ENCODE results near the gene KLHL36.

Gene KLHL36

DNA sequence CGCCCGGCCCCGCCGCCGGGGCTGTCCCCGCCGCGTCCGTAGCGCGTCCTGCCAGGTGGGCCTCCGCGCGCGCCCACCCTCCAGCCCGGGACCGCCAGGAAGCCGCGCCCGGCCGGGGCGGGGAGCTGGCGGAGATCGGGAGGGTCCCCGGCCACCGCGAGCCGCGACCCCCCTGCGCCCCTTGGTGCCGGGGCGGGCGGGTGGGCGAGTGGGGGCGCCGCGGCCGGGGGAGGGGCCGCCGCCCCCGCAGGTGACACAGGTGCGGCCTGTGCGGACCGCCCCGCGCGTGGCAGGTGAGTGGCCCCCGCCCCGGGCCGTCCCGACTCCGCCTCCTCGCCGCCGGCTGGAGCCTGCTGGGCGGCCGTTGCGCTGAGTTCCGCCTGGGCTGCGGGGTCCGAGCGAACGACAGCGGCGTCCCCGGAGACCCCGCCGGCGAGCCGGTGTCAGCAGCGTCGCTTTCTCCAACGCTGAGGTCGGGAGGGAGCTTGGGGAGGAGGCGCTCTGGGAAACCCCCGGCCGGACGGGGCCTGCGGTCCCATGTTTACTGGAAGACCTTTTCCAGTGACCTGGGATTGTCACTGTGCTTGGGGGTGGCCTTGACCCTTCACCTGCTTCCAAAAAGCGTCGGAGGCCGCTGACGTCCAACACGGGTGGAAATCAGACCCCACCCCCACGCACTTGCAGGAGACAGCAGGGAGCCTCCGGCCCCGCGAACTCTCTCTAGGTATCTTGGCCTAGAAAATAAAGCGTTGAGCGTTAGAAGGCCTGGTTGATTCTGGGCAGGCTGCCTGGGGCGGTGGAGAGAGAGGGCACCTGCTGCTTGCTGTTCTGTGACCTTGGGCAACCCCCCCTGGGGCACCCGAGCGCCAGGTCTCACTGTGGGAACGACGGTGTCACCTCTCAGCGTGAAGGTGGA is 542 bp downstream of the KLHL36 start:
- DNase-seq = peak; percentile 54 to 76 (median 54)

DNA sequence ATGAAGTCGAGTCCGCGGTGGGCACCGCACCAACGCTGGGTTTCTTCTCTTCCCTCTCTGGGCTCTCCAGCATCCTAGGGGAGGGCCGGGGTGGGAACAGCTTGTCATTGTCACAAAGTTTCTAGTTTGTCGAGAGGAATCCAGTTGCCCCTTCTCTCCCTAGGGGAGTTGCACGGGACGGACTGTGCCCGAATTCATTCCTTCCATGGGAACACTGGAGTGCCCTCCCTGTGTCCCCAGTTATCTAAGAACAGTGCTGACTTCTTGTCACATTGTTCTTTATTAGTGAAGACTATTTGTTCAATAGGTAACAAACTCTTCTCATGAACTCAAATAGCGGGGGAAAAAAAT is 1.2 kb downstream of the KLHL36 start:
- no peak for DNase-seq

DNA sequence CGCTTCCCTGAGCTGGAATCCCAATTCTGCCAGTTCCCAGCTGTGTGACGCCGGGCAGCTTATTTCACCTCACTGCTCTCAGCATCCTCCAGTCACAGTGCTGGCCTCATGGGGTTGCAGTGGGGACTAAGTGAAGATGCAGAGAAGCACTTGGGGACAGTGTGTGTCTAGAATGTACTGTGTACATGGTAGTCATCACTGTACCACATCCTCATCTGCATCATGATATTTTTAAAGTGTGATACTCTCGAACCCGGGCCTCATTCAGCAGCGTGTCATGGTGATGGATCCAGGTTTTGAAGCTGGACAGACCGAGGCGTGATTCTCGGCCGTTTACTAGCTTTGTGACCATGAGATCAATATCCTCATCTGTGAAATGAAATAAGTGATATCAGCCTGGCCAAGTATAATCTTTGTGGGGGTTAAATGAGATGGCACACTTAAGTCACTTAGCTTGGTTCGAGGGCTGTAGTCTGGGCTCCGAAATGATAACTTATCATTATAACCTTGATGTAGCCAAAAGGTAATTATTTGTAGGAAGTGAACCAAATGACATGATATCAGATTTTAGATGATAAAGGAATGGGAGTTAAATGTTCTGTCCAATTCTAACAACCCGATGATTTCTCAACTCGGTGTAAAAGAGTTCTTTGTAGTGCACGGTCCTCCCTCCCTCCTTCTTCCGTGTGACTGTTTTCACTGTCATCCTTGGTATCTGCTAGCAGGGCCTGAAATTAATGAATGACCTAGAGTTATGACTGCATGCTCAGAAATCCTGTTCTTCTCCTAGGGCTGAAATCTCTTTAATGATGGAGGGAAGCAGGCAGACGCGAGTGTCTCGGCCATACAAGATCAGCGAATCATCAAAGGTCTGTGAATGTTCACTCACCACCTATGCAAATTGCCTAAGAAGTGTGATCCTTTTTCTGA is 2.0 kb downstream of the KLHL36 start:
- no peak for DNase-seq

DNA sequence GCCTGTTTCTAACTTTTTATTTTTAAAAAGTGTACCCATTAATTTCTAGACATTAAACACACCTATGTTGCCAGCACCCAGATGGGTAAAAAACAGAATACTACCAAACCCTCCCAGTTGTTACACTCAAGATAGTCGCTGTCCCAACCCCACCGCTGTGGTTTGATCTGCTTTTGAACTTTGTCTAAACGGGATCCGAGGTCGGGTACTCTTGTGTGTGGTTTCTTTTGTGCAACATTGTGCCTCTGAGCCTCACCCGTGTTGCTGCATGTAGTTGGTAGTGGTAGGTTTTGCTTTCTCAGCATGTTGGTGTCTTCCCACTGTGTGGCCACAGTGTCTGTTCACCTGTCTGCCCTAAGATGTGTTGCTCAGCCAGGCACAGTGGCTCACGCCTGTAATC is 4.3 kb downstream of the KLHL36 start:
- no peak for DNase-seq

DNA sequence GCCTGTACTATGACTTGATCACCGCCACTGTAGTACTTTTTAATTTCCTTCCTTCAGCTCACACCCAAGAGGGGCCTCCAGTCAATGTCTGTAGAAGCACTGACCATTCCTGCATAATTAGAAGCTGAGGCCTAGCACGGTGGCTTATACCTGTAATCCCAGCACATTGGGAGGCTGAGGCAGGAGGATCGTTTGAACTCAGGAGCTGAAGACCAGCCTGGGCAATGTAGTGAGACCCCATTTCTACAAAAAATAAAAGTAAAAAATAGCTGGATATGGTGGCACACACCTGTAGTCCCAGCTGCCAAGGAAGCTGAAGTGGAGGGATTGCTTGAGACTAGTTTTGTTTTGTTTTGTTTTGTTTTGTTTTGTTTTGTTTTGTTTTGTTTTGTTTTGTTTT is 5.9 kb downstream of the KLHL36 start:
- no peak for DNase-seq

DNA sequence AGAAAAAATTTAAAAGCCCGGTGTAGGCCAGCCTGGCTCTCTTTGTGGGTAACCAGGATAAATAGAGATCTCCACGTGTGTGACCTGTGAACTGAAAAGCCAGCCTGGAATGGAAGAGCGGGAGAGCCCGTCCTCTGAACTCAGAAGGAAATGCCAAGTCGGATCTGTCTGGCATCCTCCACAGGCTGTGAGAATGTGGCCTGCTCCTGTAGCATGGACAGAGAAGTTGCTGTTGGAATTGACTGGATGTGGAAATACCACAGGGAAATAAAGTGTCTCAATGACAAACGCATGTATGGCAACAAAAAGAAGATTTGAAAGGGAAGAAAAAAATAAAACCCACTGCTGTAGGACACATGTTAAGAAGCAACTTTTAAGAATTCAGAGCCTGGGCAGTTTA is 6.7 kb downstream of the KLHL36 start:
- no peak for DNase-seq

DNA sequence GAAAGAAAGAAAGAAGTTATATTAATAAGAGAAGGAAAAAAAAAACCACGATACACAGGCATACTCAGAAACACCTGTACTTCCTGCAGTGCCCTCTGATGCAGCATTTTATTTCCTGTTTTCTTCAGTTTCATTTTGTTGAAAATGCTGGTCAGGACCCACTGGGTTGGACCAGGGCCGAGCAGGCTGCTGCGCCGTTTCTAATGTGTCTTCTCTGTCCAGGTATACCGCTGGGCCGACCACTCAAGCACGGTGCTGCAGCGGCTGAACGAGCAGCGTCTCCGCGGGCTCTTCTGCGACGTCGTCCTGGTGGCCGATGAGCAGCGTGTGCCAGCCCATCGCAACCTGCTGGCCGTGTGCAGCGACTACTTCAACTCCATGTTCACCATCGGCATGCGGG is 8.3 kb downstream of the KLHL36 start:
- DNase-seq = no peak

DNA sequence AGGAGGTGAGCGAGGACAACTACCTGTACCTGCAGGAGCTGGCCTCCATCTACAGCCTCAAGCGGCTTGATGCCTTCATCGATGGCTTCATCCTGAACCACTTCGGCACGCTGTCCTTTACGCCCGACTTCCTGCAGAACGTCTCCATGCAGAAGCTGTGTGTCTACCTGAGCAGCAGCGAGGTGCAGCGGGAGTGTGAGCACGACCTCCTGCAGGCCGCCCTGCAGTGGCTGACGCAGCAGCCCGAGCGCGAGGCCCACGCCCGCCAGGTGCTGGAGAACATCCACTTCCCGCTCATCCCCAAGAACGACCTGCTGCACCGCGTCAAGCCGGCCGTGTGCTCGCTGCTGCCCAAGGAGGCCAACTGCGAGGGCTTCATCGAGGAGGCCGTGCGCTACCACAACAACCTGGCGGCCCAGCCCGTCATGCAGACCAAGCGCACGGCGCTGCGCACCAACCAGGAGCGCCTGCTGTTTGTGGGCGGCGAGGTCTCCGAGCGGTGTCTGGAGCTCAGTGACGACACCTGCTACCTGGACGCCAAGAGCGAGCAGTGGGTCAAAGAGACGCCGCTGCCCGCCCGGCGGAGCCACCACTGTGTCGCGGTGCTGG is 9.0 kb downstream of the KLHL36 start:
- no peak for DNase-seq

DNA sequence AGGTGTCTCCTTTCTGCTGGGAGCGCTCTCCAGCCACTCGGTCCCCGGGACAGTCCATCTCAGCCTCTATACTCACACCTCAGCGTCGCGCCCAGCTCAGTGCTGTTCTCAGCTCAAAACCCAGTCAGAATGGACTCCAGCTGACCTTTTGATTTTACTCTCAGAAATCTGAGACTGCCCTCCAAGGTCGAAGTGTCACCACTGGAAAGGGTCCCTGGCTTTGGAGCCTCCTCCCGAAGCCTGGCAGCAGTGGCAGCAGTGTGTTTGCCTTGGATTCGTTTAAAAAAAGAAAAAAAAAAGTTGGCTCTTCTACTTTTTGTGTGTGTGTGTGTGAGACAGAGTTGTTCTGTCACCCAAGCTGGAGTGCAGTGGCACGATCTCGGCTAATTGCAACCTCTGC is 10.4 kb downstream of the KLHL36 start:
- no peak for DNase-seq

DNA sequence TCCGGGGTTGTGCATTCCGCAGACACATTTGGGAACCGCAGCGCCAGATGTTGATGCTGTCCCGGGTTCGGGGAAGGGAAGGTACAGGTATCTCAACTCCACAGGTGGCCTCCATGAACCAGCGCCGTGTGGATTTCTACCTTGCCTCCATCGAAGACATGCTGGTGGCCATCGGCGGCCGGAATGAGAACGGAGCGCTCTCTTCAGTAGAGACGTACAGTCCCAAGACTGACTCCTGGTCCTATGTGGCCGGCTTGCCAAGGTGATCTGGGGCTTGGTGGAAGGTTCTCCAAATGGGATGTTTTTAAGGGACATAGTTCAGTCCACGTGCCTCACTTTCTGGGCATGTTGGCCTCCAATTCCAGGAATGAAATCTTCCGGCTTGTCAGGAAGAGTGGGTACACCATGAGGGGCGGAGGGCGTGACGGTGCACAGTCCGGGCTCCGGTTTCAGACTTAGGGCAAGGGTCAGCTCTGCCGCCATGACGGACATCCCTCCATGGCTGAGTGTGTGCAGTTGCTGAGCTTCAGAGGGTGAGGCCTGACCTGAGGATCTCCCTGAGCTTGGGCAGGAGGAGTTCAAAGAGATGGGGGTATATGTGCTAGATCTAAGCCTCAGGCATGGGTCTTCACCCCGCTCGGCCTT is 11.5 kb downstream of the KLHL36 start:
- DNase-seq = no peak

DNA sequence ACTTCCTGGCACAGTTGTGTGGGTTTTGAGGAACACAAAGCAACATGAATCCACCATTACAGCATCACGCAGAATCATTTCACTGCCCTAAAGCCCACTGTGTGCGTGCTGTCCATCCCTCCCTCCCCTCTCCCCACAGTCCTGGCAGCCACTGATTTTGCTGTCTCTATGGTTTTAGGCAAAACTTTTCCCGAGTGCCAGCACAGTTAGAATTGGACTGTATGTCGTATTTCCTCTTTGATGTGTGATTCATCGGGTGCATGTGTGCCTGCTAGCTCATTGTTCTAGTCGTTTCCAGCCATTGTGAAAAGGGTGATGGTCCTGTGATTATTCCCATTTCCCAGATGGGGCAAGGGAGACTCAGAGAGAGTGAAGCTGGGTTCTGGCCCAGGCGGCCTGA is 12.7 kb downstream of the KLHL36 start:
- peak; percentile 36 to 50 (median 38) for DNase-seq

DNA sequence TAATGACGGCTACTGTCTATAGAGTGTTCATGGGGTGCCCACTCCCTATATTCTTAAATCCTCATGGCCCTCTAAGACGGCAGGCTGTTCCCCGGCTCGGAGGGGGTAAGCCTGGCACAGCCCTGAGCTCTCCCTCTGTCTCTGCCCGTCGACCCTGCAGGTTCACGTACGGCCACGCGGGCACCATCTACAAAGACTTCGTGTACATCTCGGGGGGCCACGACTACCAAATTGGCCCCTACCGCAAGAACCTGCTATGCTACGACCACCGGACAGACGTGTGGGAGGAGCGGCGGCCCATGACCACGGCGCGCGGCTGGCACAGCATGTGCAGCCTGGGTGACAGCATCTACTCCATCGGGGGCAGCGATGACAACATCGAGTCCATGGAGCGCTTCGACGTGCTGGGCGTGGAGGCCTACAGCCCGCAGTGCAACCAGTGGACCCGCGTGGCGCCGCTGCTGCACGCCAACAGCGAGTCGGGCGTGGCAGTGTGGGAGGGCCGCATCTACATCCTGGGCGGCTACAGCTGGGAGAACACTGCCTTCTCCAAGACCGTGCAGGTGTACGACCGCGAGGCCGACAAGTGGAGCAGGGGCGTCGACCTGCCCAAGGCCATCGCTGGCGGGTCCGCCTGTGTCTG is 13.2 kb downstream of the KLHL36 start:
- no peak for DNase-seq

DNA sequence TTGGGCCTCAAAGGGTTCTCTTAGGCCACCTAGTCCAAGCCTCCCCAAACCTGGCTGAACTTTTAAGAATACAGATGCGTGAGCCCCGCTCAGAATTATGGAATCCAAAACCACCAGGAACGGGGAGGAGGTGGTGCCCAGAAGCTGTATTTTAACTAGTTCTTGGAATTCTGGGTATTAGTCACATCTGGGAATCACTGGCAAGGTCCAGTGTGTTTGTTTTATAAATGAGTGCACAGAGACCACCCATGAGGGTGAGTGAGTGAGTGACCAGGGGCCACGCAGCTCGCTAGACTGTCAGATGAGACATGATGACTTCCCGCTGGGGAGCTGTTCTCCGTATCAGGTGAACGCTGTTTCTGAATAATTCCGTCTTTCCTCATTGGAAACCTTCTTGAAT is 14.2 kb downstream of the KLHL36 start:
- DNase-seq = no peak

DNA sequence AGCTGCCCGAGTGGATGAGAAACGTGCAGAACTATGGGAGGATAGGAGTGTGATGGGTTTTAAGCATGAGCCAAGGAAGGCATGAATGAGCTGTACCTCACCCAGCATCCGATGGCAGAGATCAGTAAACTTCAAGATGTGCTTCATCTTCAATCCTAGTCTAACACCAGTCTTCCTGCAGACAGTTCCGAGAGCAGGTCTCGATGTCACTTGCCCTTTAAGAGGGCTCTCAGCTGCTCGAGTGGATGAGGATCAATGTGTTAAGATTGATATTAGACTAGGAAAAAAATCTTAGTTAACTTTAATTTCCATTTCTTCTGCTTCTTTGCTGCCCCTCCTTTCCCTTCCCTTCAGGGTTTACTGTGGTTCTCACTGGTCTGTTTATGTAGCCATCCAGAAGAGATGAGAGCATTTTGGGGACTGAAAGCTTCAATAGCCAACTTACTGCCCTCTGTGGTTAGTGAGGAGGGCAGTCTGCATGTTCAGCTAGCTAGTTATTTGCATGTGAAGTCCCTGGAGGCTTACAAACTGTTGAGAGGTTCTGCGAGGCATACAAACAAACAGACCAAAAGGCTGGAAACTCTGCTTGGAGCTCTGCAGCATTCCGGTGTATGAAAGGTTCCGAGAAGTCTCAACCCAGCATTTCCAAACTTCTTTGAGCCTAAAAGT is 15.3 kb downstream of the KLHL36 start:
- no peak for DNase-seq

DNA sequence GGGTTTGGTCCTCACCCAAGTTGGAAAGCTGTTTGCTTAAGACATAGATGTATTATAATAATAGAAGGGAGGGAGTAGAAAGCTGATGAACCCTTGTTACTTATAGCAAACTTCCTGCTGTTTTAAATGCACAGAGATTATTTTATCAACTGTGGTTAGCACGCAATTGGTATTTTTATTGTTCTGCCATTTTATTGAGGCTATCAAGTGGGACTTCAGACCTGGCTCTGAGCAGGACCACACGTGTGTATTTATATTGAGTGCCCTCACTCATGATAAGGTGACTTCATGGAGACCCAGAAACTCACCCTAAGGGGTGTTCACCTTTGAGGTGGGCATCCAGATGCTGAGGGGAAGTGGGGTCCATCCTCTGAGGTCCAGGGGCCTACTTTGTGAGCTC is 17.0 kb downstream of the KLHL36 start:
- DNase-seq = no peak

DNA sequence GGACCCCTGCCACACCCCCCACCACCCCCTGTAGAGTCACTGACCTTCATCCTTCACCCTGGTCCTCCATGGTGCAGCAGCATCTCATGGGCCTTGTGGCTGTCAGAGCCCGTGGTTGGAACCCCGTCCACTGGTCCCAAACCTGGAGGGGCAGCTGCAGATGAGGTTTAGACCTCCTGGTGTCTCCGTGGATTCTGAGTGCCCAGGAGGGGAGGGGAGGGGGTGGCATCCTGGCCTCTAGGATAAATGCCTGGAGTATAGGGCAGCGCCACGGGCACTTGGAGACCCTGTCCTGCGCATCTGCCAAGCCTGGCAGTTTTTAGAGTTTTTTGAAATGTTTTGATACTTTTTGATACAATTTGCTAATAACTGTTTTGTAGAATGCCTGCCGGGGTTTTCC is 17.5 kb downstream of the KLHL36 start:
- DNase-seq = no peak

DNA sequence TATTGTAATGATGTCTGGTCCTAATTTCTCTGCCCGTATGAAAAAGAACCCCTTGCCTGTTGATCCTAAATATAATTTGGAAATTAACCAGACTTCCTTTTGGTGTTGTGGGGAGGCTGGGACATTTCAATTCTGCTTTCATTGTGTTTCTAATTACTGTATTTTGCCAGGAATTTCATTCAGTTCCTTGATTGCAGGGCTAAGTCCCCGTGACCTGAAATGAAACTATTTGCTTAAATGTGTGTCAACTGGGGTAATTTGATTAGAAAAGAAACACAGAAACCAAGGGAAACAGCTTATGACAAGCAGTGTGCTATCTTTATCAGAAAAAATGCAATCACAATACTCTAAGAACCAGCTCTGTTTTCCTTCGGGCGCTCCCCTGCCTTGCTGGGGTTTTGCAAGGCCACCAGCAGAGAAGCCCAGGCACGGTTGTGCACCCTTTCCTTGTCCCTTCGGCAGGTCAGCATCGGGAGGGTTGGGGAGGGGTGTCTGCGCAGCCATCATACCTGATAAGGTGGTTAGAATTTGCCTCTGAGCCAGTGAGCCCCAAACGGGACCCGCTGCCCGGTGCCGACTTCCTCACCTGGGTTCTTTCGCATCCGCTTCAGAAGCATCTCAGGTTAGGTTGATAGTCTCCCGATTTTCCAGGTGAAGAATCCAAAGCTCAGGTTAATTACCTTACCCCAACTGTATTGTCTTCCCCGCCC is 19.4 kb downstream of the KLHL36 start:
- DNase-seq = no peak

DNA sequence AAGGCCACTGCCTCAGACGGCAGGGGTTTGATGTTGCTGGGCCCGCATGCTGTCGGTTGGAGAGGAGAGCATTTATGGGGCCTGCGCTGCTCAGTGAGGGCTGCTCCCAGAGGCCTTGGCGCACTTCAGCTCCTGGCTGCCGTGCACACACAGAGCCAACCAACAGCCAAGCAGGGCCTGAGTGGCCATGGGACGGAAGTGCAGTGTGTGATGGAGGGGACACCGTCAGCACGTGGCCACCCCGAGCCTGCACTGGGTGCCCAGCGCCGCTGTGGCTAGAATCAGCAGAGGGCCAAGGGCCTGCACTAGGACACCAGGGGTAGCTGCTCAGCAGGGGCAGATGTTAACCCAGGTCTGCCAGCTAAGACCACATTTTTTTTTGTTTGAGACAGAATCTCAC is 21.8 kb downstream of the KLHL36 start:
- no peak for DNase-seq

DNA sequence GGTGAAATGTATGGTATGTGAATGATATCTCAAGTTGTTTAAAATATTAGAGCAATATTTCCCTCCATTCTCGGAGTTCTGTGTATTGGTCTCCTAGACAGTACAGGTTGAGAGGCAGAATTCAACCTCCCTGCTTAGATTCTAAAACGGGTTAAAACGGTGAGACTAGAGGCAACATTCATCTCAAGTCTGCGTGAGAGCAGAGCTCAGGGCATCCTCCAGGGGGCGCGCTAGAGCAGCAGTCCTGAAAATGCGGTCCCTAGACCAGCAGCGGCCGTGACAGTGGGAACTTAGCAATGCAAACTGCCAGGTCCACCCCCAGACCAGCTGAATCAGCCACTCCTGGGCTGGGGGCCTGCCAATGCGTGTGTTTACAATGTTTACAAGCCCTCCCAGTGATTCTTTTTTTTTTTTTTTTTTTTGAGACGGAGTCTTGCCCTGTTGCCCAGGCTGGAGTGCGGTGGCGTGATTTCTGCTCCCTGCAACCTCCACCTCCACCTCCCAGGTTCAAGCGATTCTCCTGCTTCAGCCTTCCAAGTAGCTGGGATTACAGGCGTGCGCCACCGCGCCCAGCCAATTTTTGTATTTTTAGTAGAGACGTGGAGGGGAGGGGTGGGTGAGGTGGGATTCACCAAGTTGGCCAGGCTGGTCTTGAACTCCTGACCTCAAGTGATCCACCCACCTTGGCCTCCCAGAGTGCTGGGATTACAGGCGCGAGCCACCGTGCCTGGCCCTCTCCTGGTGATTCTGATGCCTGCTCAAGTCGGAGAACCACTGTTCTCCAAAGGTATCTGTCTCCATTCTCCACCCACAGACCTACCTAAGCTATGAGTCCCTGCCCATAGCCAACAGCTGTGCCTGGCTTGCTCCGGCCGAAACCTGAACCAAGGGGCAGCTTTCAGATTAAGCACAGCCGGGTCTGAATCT is 24.2 kb downstream of the KLHL36 start:
- peak; percentile 86 to 92 (median 90) for DNase-seq

DNA sequence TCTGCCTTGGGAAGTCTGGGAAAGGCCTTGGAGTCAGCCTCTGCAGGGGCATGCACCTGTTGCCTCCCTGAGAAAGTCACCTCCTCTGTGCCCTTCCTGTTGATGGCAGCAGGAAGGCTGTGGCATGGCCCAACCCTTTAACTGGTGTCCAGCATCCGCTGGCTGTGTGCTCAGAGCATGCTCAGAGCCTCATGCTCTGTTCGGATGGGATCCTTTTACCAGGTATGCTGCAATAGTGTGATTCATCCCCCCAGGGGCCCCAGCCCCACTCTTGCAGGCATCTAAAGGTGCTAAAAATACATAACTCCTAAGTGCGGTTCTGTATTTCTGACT is 24.9 kb downstream of the KLHL36 start:
- DNase-seq = no peak
